Left ventricle myocardium inferior (tissue), 1 donor: ENCODE results near the gene CD48. TPM values are rescaled to one million over a fixed set of nuclear protein-coding genes. Genes with fewer than 3 reads are reported as not detected.
"Not testable (repeated sequence)": the region's sequence is repeated elsewhere in the genome, so short reads cannot be mapped to it uniquely, and the experiment has no call there.

Source experiments
- DNase-seq: peaks from one replicate; pipeline ENCODE4 v3.0.0-alpha.2; 2020
- H3K27ac ChIP-seq: fragments of 200-600 bp; replicated peaks from 2 replicates; pipeline ENCODE4 v1.8.0; 2021
- H3K27me3 ChIP-seq: fragments of 200-600 bp; 2 replicates; pipeline ENCODE4 v1.8.0; 2021; ENCODE audit warnings: low read depth
- H3K36me3 ChIP-seq: fragments of 200-600 bp; 2 replicates; pipeline ENCODE4 v1.8.0; 2021
- H3K4me1 ChIP-seq: fragments of 200-600 bp; 2 replicates; pipeline ENCODE4 v1.8.0; 2021
- H3K4me3 ChIP-seq: fragments of 200-600 bp; 2 replicates; pipeline ENCODE4 v1.8.0; 2021; ENCODE audit warnings: mild to moderate bottlenecking, moderate library complexity
- H3K9me3 ChIP-seq: fragments of 200-600 bp; replicated peaks from 2 replicates; pipeline ENCODE4 v1.8.0; 2021
- CTCF ChIP-seq: fragments of 200-600 bp; IDR thresholded peaks from 2 replicates; pipeline ENCODE4 v1.8.0; 2021; ENCODE audit warnings: antibody characterized with exemption, mild to moderate bottlenecking, borderline replicate concordance
- intact Hi-C: fragments of 100-400 bp; cut with micrococcal nuclease; formaldehyde crosslinking; loops from one replicate; pipeline ENCODE4 v1.11.0; 2022
- total RNA-seq: library from RNA; stranded (reverse); fragmentation: NEBNext Ultra II Directional; extraction: Animal tissue kit (Norgen Biotek cat#: 25700); gene quantifications from one replicate; pipeline ENCODE4 v1.2.1, GENCODE V29; 2021
- donor health status: DM: no; HTN: yes; CAD: no; lungs with severe emphysema.

CD48 gene
- total RNA-seq, 1 donor from 2014 or later: 1.3 TPM

GRCh38 chr1:160652924-160653619 lies 58.5 kb downstream of the CD48 start:
- TF ChIP-seq CTCF: no peak
- Histone ChIP-seq H3K4me3 (no peak overlapping the region), H3K27me3 (peaks cover 9% of the 10 kb centered on the region), H3K4me1 (peaks cover 21% of the 10 kb centered on the region), H3K36me3 (no peaks in the 10 kb centered on the region), H3K9me3 (no peaks in the 10 kb centered on the region), H3K27ac (peak overlapping the region; percentile 44)
- no peak for DNase-seq
- intact Hi-C loops: no loop called here

- intact Hi-C loops, H3K4me3 ChIP-seq, H3K9me3 ChIP-seq, H3K36me3 ChIP-seq, DNase-seq, H3K27me3 ChIP-seq: not testable (repeated sequence)
- Histone ChIP-seq H3K4me1 (peaks cover 17% of the 10 kb centered on the region), H3K27ac (peak overlapping the region; percentile 44)
Measured at GRCh38 chr1:160652065-160652641, 59.5 kb downstream of the CD48 start.

- no peak for DNase-seq
- Histone ChIP-seq H3K9me3 (no peaks in the 10 kb centered on the region), H3K27ac (no peak overlapping the region), H3K36me3 (no peaks in the 10 kb centered on the region), H3K27me3 (peaks cover 9% of the 10 kb centered on the region), H3K4me3 (no peak overlapping the region), H3K4me1 (peaks cover 23% of the 10 kb centered on the region)
- TF ChIP-seq CTCF: no peak
- intact Hi-C loops: no loop called here
Measured at GRCh38 chr1:160651433-160652064, 60.1 kb downstream of the CD48 start.

GRCh38 chr1:160647329-160647720 lies 64.3 kb downstream of the CD48 start:
- H3K4me3 ChIP-seq: no peak overlapping the region
- peaks cover 20% of the 10 kb centered on the region for H3K4me1 ChIP-seq
- DNase-seq: no peak
- no peak overlapping the region for H3K27ac ChIP-seq
- H3K36me3 ChIP-seq: no peaks in the 10 kb centered on the region
- H3K27me3 ChIP-seq: peaks cover 8% of the 10 kb centered on the region
- no peak for TF ChIP-seq CTCF
- H3K9me3 ChIP-seq: no peaks in the 10 kb centered on the region
- intact Hi-C loops: no loop called here

- Histone ChIP-seq H3K36me3 (no peaks in the 10 kb centered on the region), H3K27ac (no peak within 1 kb of the TSS), H3K27me3 (peaks cover 8% of the 10 kb centered on the region), H3K9me3 (no peaks in the 10 kb centered on the region), H3K4me3 (no peak within 1 kb of the TSS), H3K4me1 (peaks cover 17% of the 10 kb centered on the region)
- DNase-seq: no peak
- TF ChIP-seq CTCF: no peak
- intact Hi-C loops: no loop called here
Measured at GRCh38 chr1:160646711-160647328, 64.8 kb downstream of the CD48 start, which contains the start of gene SLAMF1. Gene SLAMF1 (minus strand): TSS chr1:160647044. CDS start chr1:160646945, 99 bp downstream.
